Astrocyte of the cerebellum (primary cell): ENCODE measurements around the gene KRCC1.

Source experiments
- DNase-seq: peaks from one replicate; pipeline ENCODE4 v3.0.0-alpha.2; 2011; ENCODE audit warnings: low read depth
- H3K4me3 ChIP-seq: 2 replicates; pipeline ENCODE4 v1.5.1; 2011; ENCODE audit warnings: mild to moderate bottlenecking, low read depth, low read length, moderate library complexity
- in situ Hi-C: cut with HindIII; loops from 2 replicates; pipeline ENCODE4 v1.10.0; 2017; ENCODE audit warnings: low sequenced_read_pairs
- TF ChIP-seq, protein P1 (sequence below): IDR thresholded peaks from 2 replicates; pipeline ENCODE4 v1.5.1; 2012; ENCODE audit warnings: low read length, low read depth, moderate library complexity, mild to moderate bottlenecking; ENCODE audit errors: missing control alignments

Gene KRCC1

DNA sequence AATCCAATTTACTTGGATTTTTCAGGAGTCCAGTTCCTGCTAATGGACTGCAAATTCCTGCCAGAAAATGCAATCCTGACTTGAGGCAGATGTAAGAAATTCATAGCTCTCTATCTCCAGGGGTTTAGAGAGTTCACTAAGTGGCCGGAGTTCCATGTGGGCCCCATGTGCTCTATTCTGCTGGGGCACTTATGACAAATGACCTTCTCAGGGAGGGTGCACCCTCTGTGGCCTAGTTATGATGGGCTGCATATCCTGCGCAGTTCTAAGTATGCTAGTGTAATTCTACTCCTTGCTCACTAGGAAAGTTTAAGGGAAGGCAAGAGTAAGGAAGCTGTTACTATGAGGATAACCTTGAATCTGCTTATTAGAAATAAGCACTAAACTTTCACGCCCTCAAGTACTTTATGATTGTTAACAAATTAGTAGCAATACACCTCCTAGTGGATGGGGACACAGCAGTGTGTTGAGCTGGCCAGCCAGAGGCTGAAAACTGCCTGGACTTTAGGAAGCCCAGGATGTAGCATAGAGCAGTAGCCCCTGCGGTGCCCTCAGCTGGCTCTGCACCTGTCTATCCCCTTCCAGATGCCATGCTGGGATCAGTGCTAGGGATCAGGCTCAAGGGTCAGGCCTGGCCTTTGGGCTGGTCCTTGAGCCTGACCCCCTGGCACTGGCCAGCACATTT is 26.5 kb upstream of the KRCC1 start:
- TF ChIP-seq, protein P1, sequence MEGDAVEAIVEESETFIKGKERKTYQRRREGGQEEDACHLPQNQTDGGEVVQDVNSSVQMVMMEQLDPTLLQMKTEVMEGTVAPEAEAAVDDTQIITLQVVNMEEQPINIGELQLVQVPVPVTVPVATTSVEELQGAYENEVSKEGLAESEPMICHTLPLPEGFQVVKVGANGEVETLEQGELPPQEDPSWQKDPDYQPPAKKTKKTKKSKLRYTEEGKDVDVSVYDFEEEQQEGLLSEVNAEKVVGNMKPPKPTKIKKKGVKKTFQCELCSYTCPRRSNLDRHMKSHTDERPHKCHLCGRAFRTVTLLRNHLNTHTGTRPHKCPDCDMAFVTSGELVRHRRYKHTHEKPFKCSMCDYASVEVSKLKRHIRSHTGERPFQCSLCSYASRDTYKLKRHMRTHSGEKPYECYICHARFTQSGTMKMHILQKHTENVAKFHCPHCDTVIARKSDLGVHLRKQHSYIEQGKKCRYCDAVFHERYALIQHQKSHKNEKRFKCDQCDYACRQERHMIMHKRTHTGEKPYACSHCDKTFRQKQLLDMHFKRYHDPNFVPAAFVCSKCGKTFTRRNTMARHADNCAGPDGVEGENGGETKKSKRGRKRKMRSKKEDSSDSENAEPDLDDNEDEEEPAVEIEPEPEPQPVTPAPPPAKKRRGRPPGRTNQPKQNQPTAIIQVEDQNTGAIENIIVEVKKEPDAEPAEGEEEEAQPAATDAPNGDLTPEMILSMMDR, result no peak
- no peak overlapping the region for H3K4me3 ChIP-seq
- in situ Hi-C loops, result no loop called here
- DNase-seq, result no peak

DNA sequence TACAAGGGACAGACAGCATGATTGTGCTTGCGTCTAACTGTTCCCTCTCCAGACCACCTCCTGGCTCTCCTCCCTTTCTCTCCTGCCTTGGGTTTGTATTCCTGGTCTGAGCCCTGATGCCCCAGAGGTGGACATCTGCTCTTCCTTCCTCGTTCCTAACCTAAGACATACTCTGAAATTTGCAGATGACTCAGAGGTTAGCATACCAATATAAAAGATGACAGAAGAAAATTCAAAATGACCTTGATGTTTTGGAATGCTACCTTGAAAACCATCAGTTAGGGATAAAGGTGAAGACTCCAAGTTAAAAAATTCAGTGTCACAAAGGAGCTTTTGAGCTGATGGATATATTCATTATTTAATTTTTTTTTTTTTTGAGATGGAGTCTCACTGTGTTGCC is 25.0 kb upstream of the KRCC1 start:
- DNase-seq, result no peak
- no peak overlapping the region for H3K4me3 ChIP-seq
- TF ChIP-seq, protein P1, result no peak
- in situ Hi-C loops, result no loop called here

DNA sequence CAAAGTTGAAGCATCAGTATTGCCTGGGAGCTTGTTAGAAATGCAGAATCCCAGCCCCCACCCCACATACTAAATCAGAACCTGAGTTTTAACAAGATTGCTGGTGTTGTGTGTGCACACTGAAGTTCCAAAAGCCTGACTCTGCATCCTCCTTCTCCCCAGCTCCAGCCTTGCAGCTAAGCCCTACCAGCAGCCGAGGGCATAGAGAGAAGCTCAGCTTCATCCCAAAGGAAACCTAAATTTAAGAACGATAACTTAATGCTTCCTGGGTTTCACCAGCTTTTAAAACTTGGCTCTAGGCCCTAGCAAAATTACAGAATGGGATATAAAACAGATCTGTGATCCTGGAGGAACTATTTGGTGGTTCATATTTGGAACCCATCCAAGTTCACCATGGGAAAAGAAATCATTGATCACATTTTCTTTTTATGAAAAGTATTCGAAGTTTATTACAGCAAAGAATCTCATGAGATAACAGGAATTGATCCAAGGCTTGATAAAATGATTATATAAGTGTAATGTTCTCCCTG is 23.1 kb upstream of the KRCC1 start:
- H3K4me3 ChIP-seq, result no peak overlapping the region
- TF ChIP-seq, protein P1, result no peak
- in situ Hi-C loops, result no loop called here

DNA sequence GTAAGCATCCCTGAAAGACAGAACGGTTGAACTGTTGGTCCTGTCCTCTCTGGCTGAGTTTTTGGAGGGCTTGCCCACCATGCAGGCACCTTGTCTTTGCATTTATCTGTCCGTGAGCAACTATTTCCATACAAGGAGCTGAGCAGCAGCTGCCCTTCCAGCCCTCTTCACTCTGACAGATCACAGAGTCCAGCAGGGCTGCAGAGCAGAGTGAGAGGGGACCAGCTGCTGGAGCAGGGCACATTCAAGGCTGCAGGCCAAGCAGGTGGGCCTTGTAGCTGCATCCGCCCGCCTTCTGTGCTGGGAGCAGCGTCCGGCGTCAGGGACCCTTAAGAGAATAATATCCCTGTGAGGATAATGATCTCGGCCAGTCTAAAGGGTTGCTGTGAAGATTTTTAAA is 21.5 kb upstream of the KRCC1 start:
- in situ Hi-C loops, result no loop called here
- H3K4me3 ChIP-seq, result no peak overlapping the region
- TF ChIP-seq, protein P1, result no peak
- no peak for DNase-seq

More for the DNA sequence above, 23.1 kb upstream of the KRCC1 start:
- no peak for DNase-seq

DNA sequence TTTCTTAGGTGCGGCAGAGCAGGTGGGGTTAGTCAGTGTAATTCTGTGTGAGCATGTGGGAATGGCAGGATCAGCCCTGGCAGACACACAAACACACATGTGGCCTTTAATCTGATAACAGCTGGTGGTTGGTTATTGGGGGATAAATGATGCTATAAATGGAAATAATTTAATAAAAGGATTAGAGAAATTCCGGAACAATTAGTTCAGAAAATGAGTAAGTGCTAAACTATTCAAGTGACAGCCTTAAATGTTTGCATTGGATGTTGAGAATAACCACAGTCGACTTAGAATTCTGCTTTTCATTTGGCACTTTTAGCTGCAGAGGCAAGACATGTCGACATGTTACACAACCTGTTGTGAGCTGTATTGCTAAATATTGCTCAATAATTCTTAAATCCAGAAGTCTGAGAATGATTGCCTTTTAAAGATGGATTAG is 19.3 kb upstream of the KRCC1 start:
- TF ChIP-seq, protein P1, result no peak
- H3K4me3 ChIP-seq, result no peak overlapping the region
- DNase-seq, result peak; percentile 40
- in situ Hi-C loops, result no loop called here

DNA sequence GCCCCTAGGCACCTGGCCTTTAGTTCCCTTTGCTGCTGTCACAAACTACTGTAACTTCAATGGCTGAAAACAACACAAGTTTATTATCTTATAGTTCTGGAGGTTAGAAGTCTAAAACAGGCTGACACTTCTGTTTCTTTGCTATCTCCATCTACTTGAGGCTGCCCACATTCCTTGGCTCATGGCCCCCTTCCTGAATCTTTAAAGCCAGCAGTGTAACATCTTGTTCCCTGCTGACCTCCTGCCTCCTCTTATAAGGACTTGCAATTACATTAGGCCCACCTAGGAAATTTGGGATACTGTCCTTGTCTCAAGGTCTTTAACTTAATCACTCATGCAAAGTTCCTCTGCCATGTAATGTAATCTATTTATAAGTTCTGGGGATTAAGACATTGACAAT is 18.6 kb upstream of the KRCC1 start:
- in situ Hi-C loops, result no loop called here
- DNase-seq, result no peak
- H3K4me3 ChIP-seq, result no peak overlapping the region
- TF ChIP-seq, protein P1, result no peak
